ENCODE data around the gene DLGAP1. TPM values are rescaled to one million over a fixed set of nuclear protein-coding genes. Genes with fewer than 3 reads are reported as not detected.

DLGAP1 gene
- total and polyA plus RNA-seq, 10 of the 15 experiments (the other 5 are each of a cell fraction or from before 2014, with no cell fraction given), result 0.23 to 27.6 (median 1.9) TPM

DNA sequence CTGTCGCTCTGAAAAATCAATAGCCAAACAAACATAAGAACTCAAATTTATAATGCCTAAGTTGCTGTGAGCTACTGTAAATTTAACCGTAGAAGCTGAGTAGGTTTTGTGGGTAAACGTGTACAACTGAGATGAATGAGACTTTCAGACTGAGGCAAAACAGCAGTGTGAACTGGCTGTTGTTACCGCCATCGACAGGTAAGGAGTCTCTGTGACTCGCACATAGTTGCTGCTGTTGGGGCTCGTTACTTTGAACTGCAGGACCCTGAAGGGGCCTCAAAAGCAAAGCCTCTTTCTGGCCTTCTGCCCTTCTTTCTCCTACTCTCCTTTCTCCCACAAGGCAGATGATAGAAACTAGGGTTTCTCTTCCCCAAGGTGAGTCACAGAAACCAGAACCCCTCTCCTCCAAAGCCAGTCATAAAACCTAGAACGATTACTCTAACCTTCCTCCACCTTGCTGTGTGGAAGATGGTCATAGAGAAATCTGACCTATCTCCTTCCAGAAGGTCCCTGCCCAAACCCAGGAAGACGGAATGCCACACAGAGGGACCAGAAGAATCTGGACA is 101.2 kb downstream of the DLGAP1 start (continued):
- TF ChIP-seq, protein P1, sequence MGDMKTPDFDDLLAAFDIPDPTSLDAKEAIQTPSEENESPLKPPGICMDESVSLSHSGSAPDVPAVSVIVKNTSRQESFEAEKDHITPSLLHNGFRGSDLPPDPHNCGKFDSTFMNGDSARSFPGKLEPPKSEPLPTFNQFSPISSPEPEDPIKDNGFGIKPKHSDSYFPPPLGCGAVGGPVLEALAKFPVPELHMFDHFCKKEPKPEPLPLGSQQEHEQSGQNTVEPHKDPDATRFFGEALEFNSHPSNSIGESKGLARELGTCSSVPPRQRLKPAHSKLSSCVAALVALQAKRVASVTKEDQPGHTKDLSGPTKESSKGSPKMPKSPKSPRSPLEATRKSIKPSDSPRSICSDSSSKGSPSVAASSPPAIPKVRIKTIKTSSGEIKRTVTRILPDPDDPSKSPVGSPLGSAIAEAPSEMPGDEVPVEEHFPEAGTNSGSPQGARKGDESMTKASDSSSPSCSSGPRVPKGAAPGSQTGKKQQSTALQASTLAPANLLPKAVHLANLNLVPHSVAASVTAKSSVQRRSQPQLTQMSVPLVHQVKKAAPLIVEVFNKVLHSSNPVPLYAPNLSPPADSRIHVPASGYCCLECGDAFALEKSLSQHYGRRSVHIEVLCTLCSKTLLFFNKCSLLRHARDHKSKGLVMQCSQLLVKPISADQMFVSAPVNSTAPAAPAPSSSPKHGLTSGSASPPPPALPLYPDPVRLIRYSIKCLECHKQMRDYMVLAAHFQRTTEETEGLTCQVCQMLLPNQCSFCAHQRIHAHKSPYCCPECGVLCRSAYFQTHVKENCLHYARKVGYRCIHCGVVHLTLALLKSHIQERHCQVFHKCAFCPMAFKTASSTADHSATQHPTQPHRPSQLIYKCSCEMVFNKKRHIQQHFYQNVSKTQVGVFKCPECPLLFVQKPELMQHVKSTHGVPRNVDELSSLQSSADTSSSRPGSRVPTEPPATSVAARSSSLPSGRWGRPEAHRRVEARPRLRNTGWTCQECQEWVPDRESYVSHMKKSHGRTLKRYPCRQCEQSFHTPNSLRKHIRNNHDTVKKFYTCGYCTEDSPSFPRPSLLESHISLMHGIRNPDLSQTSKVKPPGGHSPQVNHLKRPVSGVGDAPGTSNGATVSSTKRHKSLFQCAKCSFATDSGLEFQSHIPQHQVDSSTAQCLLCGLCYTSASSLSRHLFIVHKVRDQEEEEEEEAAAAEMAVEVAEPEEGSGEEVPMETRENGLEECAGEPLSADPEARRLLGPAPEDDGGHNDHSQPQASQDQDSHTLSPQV (IDR thresholded peaks at IDR 0.05), result no peak
- TF ChIP-seq EGR1 (IDR thresholded peaks at IDR 0.05; ENCODE audit: borderline replicate concordance in 1 of 2, low read depth in 2 of 2, low read length in 2 of 2) (no peak), BCL11A (IDR thresholded peaks at IDR 0.05; ENCODE audit: low read depth, low read length) (no peak), NBN (IDR thresholded peaks at IDR 0.05) (0 out of 2 replicates have a peak, but pooled peaks have one; percentile 31), TAF1 (IDR thresholded peaks at IDR 0.05; ENCODE audit: borderline replicate concordance, low read depth, low read length) (no peak), DPF2 (IDR thresholded peaks at IDR 0.05) (no peak), RFX5 (IDR thresholded peaks at IDR 0.05; ENCODE audit: low read depth, low read length) (no peak), ZNF217 (IDR thresholded peaks at IDR 0.05) (no peak), EP300 (IDR thresholded peaks at IDR 0.05; ENCODE audit: borderline replicate concordance in 1 of 2, control insufficient read depth in 1 of 2, low read depth in 2 of 2, low read length in 2 of 2) (no peak), MXI1 (IDR thresholded peaks at IDR 0.05; ENCODE audit: low read depth, low read length) (no peak), POU2F2 (IDR thresholded peaks at IDR 0.05; ENCODE audit: borderline replicate concordance, low read depth, low read length) (no peak), ZNF207 (IDR thresholded peaks at IDR 0.05; ENCODE audit: borderline replicate concordance) (no peak), BMI1 (IDR thresholded peaks at IDR 0.05; ENCODE audit: borderline replicate concordance) (no peak), ZSCAN29 (IDR thresholded peaks at IDR 0.05) (no peak), RBBP5 (conservative IDR thresholded peaks at IDR 0.05) (no peak), SIN3A (IDR thresholded peaks at IDR 0.05; ENCODE audit: low read depth, low read length) (no peak), SIX5 (IDR thresholded peaks at IDR 0.05; ENCODE audit: low read depth, low read length, severe bottlenecking) (no peak), NRF1 (conservative IDR thresholded peaks at IDR 0.05; ENCODE audit: low read depth, low read length) (no peak), TCF12 (IDR thresholded peaks at IDR 0.05; ENCODE audit: low read depth, low read length) (no peak), ZBED1 (IDR thresholded peaks at IDR 0.05; ENCODE audit: borderline replicate concordance) (no peak), SP1 (IDR thresholded peaks at IDR 0.05; ENCODE audit: low read depth, low read length) (no peak), SREBF1 (IDR thresholded peaks at IDR 0.05; ENCODE audit: low read length) (no peak)
- TF ChIP-seq, protein P2, sequence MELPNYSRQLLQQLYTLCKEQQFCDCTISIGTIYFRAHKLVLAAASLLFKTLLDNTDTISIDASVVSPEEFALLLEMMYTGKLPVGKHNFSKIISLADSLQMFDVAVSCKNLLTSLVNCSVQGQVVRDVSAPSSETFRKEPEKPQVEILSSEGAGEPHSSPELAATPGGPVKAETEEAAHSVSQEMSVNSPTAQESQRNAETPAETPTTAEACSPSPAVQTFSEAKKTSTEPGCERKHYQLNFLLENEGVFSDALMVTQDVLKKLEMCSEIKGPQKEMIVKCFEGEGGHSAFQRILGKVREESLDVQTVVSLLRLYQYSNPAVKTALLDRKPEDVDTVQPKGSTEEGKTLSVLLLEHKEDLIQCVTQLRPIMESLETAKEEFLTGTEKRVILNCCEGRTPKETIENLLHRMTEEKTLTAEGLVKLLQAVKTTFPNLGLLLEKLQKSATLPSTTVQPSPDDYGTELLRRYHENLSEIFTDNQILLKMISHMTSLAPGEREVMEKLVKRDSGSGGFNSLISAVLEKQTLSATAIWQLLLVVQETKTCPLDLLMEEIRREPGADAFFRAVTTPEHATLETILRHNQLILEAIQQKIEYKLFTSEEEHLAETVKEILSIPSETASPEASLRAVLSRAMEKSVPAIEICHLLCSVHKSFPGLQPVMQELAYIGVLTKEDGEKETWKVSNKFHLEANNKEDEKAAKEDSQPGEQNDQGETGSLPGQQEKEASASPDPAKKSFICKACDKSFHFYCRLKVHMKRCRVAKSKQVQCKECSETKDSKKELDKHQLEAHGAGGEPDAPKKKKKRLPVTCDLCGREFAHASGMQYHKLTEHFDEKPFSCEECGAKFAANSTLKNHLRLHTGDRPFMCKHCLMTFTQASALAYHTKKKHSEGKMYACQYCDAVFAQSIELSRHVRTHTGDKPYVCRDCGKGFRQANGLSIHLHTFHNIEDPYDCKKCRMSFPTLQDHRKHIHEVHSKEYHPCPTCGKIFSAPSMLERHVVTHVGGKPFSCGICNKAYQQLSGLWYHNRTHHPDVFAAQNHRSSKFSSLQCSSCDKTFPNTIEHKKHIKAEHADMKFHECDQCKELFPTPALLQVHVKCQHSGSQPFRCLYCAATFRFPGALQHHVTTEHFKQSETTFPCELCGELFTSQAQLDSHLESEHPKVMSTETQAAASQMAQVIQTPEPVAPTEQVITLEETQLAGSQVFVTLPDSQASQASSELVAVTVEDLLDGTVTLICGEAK (IDR thresholded peaks at IDR 0.05; ENCODE audit: borderline replicate concordance), result no peak
- TF ChIP-seq, protein P3, sequence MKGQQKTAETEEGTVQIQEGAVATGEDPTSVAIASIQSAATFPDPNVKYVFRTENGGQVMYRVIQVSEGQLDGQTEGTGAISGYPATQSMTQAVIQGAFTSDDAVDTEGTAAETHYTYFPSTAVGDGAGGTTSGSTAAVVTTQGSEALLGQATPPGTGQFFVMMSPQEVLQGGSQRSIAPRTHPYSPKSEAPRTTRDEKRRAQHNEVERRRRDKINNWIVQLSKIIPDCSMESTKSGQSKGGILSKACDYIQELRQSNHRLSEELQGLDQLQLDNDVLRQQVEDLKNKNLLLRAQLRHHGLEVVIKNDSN (IDR thresholded peaks at IDR 0.05; ENCODE audit: borderline replicate concordance, extremely low read length, insufficient read depth, low read depth, low read length), result no peak
